ENCODE measurements around the gene SLC13A5. TPM values are rescaled to one million over a fixed set of nuclear protein-coding genes. Genes with fewer than 3 reads are reported as not detected.

SLC13A5 gene
- total RNA-seq, 1 donor from 2014 or later, result not detected

DNA sequence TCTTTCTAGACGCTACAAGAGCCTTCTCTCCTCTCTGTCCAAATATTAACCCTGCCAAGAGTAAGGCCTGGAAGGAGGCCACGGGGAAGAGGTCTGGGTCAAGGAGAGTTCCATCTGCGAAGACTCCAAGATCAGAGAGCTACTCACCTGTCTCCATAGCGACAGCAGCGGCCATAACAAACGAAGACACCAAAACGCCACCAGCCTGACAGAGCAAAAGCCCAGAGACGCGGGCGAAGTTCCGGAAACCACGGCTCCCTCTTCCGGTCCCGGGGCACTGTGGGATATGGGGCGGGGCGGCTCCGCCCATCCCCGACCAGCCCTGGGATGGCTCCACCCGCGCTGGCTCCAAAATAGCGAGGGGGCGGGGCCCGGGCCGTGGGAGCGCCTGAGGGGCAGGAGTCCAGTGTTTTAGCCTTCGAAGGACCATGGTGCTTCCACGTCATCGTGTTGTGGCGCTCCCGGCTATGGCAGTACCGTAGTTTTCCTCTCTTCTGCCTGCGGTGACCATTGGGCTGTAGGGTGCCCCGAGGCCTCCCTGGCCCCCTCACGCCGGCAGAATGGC, 61.7 kb downstream of the SLC13A5 start, which contains the start of the genes C17orf100 and MED31:
Gene C17orf100 (plus strand): TSS at position 409 of the 565 bp plus-strand sequence. CDS start 152 bp downstream, at position 561.
Gene MED31 (minus strand): TSS at position 252 of the 565 bp plus-strand sequence. CDS start 77 bp downstream, at position 175.
- Mint-ChIP-seq H3K4me1 (ENCODE audit: low read depth, unreplicated experiment) (peaks cover 22% of the 10 kb centered on the region), H3K9me3 (ENCODE audit: unreplicated experiment) (peaks cover 5% of the 10 kb centered on the region), H3K36me3 (ENCODE audit: unreplicated experiment) (no peaks in the 10 kb centered on the region), H3K4me3 (ENCODE audit: unreplicated experiment) (peak within 1 kb of the TSS; percentile 99), H3K27me3 (ENCODE audit: unreplicated experiment) (peaks cover 10% of the 10 kb centered on the region), H3K27ac (ENCODE audit: unreplicated experiment) (peak within 1 kb of the TSS; percentile 96)
- DNase-seq, result peak; percentile 97
- TF ChIP-seq, protein P1, sequence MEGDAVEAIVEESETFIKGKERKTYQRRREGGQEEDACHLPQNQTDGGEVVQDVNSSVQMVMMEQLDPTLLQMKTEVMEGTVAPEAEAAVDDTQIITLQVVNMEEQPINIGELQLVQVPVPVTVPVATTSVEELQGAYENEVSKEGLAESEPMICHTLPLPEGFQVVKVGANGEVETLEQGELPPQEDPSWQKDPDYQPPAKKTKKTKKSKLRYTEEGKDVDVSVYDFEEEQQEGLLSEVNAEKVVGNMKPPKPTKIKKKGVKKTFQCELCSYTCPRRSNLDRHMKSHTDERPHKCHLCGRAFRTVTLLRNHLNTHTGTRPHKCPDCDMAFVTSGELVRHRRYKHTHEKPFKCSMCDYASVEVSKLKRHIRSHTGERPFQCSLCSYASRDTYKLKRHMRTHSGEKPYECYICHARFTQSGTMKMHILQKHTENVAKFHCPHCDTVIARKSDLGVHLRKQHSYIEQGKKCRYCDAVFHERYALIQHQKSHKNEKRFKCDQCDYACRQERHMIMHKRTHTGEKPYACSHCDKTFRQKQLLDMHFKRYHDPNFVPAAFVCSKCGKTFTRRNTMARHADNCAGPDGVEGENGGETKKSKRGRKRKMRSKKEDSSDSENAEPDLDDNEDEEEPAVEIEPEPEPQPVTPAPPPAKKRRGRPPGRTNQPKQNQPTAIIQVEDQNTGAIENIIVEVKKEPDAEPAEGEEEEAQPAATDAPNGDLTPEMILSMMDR (IDR thresholded peaks at IDR 0.05; ENCODE audit: partially characterized antibody, unreplicated experiment), result no peak

DNA sequence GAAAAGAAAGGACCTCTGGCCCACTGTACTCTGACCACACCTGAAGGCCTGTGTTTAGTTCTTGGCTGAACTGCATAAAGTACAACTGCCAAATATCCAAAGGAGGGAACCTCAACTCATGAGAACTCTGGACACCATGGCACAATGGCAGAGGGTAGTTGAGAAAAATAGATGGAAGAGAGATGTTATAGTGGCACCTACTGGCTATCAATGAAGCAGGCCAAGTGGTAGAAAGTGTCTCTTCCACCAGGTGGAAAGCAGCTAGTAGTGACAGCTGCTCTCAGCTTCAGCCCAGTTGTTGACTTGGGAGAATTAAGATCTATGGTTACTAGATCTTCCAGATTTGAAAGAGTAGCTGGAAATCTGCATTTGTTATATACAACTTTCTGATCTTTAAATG, 65.0 kb downstream of the SLC13A5 start:
- H3K36me3 Mint-ChIP-seq (ENCODE audit: unreplicated experiment), result no peaks in the 10 kb centered on the region
- TF ChIP-seq, protein P1 (IDR thresholded peaks at IDR 0.05; ENCODE audit: partially characterized antibody, unreplicated experiment), result no peak
- peaks cover 10% of the 10 kb centered on the region for H3K4me1 Mint-ChIP-seq (ENCODE audit: low read depth, unreplicated experiment)
- peaks cover 7% of the 10 kb centered on the region for H3K27me3 Mint-ChIP-seq (ENCODE audit: unreplicated experiment)
- H3K27ac Mint-ChIP-seq (ENCODE audit: unreplicated experiment), result no peak overlapping the region
- H3K4me3 Mint-ChIP-seq (ENCODE audit: unreplicated experiment), result no peak overlapping the region
- H3K9me3 Mint-ChIP-seq (ENCODE audit: unreplicated experiment), result peaks cover 5% of the 10 kb centered on the region
- DNase-seq, result no peak

DNA sequence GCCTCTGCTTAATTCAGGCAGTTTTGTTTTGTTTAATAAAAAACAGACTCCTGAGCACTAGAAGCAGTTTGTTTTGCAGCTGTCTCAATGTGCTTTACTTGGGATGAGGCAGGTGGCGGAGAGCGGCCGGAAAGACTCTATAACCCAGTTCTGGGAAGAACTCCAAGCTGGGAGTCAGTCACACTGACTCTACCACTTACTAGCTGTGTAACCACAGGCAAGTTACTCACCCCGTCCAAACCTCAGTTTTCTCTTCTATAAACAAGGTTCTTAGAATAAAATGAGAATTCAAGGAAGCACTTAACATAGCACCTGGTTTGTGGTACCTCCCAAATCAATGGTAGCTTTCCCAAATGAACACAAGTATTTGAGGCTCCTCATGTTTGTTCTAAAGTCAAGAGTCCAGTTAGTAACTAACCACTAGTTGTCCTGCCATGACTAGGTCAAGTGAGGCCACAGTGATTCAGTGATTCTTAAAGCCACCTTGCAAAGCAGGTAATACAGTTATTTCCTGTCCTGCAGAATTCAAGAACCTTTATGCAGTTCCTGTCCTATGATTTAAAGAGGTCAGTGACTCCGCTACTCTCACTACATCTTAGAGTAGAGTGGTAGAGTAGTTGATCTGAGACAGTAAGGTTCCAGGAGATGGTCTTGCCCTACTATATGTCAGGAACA, 69.6 kb downstream of the SLC13A5 start:
- Mint-ChIP-seq H3K4me3 (ENCODE audit: unreplicated experiment) (no peak overlapping the region), H3K36me3 (ENCODE audit: unreplicated experiment) (no peaks in the 10 kb centered on the region), H3K4me1 (ENCODE audit: low read depth, unreplicated experiment) (peaks cover 5% of the 10 kb centered on the region), H3K27me3 (ENCODE audit: unreplicated experiment) (peaks cover 6% of the 10 kb centered on the region), H3K9me3 (ENCODE audit: unreplicated experiment) (no peaks in the 10 kb centered on the region), H3K27ac (ENCODE audit: unreplicated experiment) (no peak overlapping the region)
- TF ChIP-seq, protein P1 (IDR thresholded peaks at IDR 0.05; ENCODE audit: partially characterized antibody, unreplicated experiment), result no peak
- DNase-seq, result no peak

DNA sequence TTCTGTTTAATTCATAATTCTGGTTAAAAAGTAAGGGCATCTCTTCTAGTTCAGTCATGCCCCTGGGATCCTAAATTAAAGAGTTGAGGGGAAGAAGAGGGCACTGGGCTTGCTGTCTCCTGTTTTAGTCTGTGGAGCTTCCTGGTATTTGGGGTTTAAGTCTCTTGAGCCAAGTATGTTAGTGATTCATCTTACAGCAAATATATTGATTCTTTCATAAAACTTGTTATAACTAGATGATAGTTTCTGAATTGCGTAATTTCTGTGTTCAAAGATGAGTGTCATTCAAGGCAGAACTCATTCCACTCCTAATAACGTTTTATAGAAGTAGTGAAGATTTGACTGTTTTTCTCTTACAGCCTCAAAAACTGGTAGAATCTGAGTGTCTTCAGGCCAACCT, 70.6 kb downstream of the SLC13A5 start:
- Mint-ChIP-seq H3K27ac (ENCODE audit: unreplicated experiment) (no peak overlapping the region), H3K4me3 (ENCODE audit: unreplicated experiment) (peak overlapping the region; percentile 72), H3K36me3 (ENCODE audit: unreplicated experiment) (no peaks in the 10 kb centered on the region), H3K4me1 (ENCODE audit: low read depth, unreplicated experiment) (peaks cover 3% of the 10 kb centered on the region), H3K27me3 (ENCODE audit: unreplicated experiment) (peaks cover 10% of the 10 kb centered on the region), H3K9me3 (ENCODE audit: unreplicated experiment) (no peaks in the 10 kb centered on the region)
- TF ChIP-seq, protein P1 (IDR thresholded peaks at IDR 0.05; ENCODE audit: partially characterized antibody, unreplicated experiment), result no peak
- no peak for DNase-seq

All from glutamatergic neuron (in vitro differentiated cells).